GM18861 (cell line): ENCODE measurements around the gene AMH.
"Not testable (repeated sequence)": the region's sequence is repeated elsewhere in the genome, so short reads cannot be mapped to it uniquely, and the experiment has no call there.

Experiments used
- ATAC-seq: cut with Tn5 transposase; IDR thresholded peaks from one replicate; pipeline ENCODE4 v1.9.1; 2021; ENCODE audit not compliant: unreplicated experiment

AMH gene

GRCh38 chr19:2269244-2270156, 20.4 kb downstream of the AMH start:
- peak; percentile 32 for ATAC-seq

GRCh38 chr19:2270157-2270422, 21.0 kb downstream of the AMH start:
- ATAC-seq: no peak

GRCh38 chr19:2270423-2271233, 21.5 kb downstream of the AMH start:
- no peak for ATAC-seq

GRCh38 chr19:2271234-2272103, 22.3 kb downstream of the AMH start:
- no peak for ATAC-seq

- ATAC-seq: peak; percentile 22
Measured at GRCh38 chr19:2273356-2274184, 24.4 kb downstream of the AMH start.

- no peak for ATAC-seq
Measured at GRCh38 chr19:2274185-2274711, 25.1 kb downstream of the AMH start.

GRCh38 chr19:2274931-2275535, 25.9 kb downstream of the AMH start:
- no peak for ATAC-seq

GRCh38 chr19:2275588-2276428, 26.7 kb downstream of the AMH start:
- ATAC-seq: no peak

GRCh38 chr19:2276429-2276986, 27.4 kb downstream of the AMH start:
- ATAC-seq: no peak

GRCh38 chr19:2277138-2277537, 28.0 kb downstream of the AMH start:
- ATAC-seq: no peak

GRCh38 chr19:2278459-2279158, 29.5 kb downstream of the AMH start:
- no peak for ATAC-seq

- ATAC-seq: no peak
Measured at GRCh38 chr19:2280633-2281264, 31.6 kb downstream of the AMH start.

GRCh38 chr19:2281265-2282061, 32.3 kb downstream of the AMH start:
- ATAC-seq: not testable (repeated sequence)

- no peak for ATAC-seq
Measured at GRCh38 chr19:2282062-2282861, 33.1 kb downstream of the AMH start, which contains the start of gene PEAK3. Gene PEAK3, minus strand, starts transcription at chr19:2282175. Its CDS starts 1,244 bp downstream, at chr19:2280931.

GRCh38 chr19:2282862-2283237, 33.7 kb downstream of the AMH start:
- ATAC-seq: no peak
